H1 (cell line): Measurements from ENCODE around the gene OLFM2. TPM values are rescaled to one million over a fixed set of nuclear protein-coding genes. Genes with fewer than 3 reads are reported as not detected.

Experiments used
- CTCF ChIA-PET: fragments of 300-600 bp; sonication (Branson Sonifier 250); formaldehyde crosslinking; loops from one replicate; lab custom pipeline; 2021; ENCODE audit not compliant: partially characterized antibody; lab: Charles Lee
- POLR2A ChIA-PET: fragments of 300-600 bp; sonication (Branson Sonifier 250); formaldehyde crosslinking; loops from one replicate; lab custom pipeline; 2021; ENCODE audit warnings: inconsistent platforms; ENCODE audit not compliant: partially characterized antibody; lab: Charles Lee
- DNase-seq, 2 experiments: peaks; one replicate each; pipeline versions ENCODE4 v3.0.0 to v3.0.0-alpha.2; 2010 to 2022; ENCODE audit warnings: low spot score in 2 of 2, low read depth in 1 of 2, mixed read lengths in 1 of 2
- FAIRE-seq: peaks from 2 replicates; lab custom pipeline; 2011; peaks lifted over from hg19 to GRCh38; lab: Jason Lieb, UNC
- H2AFZ ChIP-seq: 2 replicates; pipeline ENCODE4 v1.8.1; 2012; ENCODE audit warnings: low read length, inconsistent platforms
- H2AK5ac ChIP-seq: 2 replicates; pipeline ENCODE4 v1.6.1; 2013; ENCODE audit warnings: low read depth, low read length
- H2BK120ac ChIP-seq: replicated peaks from 2 replicates; pipeline ENCODE3; 2013; ENCODE audit warnings: low read depth, low read length, inconsistent platforms
- H2BK12ac ChIP-seq: 2 replicates; pipeline ENCODE4 v1.6.1; 2013; ENCODE audit warnings: low read depth, low read length
- H2BK15ac ChIP-seq: 2 replicates; pipeline ENCODE4 v1.6.1; 2013; ENCODE audit warnings: low read length
- H2BK20ac ChIP-seq: 2 replicates; pipeline ENCODE4 v1.6.1; 2013; ENCODE audit warnings: low read length
- H2BK5ac ChIP-seq: 2 replicates; pipeline ENCODE4 v1.6.1; 2013; ENCODE audit warnings: low read depth, low read length
- H3K14ac ChIP-seq: 2 replicates; pipeline ENCODE4 v1.6.1; 2013; ENCODE audit warnings: inconsistent platforms; ENCODE audit not compliant: insufficient read length
- H3K18ac ChIP-seq: 2 replicates; pipeline ENCODE4 v1.6.1; 2013; ENCODE audit warnings: low read length; ENCODE audit errors: extremely low read depth
- H3K23ac ChIP-seq: 2 replicates; pipeline ENCODE4 v1.6.1; 2013; ENCODE audit warnings: inconsistent platforms; ENCODE audit not compliant: insufficient read length
- H3K23me2 ChIP-seq: 2 replicates; pipeline ENCODE4 v1.6.1; 2013; ENCODE audit warnings: low read depth, low read length
- H3K27ac ChIP-seq: 2 replicates; pipeline ENCODE4 v1.6.1; 2011; ENCODE audit warnings: low read depth, low read length, inconsistent platforms
- H3K27me3 ChIP-seq, 4 experiments: replicated peaks in 1 of 4; 1 replicate in 1 of 4; 2 replicates in 3 of 4; pipeline versions ENCODE4 v1.6.1 to v1.8.1; 2011 to 2013; ENCODE audit warnings: low read length in 3 of 4, mild to moderate bottlenecking in 3 of 4, inconsistent platforms in 2 of 4, mixed read lengths in 2 of 4, moderate library complexity in 1 of 4; ENCODE audit not compliant: control insufficient read depth in 3 of 4, insufficient read depth in 3 of 4; ENCODE audit errors: extremely low read depth in 1 of 4
- H3K36me3 ChIP-seq, 4 experiments: 2 replicates each; pipeline versions ENCODE4 v1.6.1 to v1.8.1; 2011 to 2013; ENCODE audit warnings: mild to moderate bottlenecking in 4 of 4, low read length in 3 of 4, moderate library complexity in 2 of 4, control low read depth in 1 of 4, inconsistent platforms in 1 of 4; ENCODE audit not compliant: insufficient read depth in 4 of 4, control insufficient read depth in 2 of 4
- H3K4ac ChIP-seq: replicated peaks from 2 replicates; pipeline ENCODE3; 2013; ENCODE audit warnings: low read length, low read depth, mixed read lengths, inconsistent platforms; ENCODE audit not compliant: insufficient read length
- H3K4me1 ChIP-seq, 4 experiments: replicated peaks in 1 of 4; 1 replicate in 1 of 4; 2 replicates in 3 of 4; pipeline versions ENCODE4 v1.6.1 to v1.8.1; 2011 to 2013; ENCODE audit warnings: low read length in 3 of 4, inconsistent platforms in 2 of 4, mixed read lengths in 1 of 4; ENCODE audit not compliant: insufficient read depth in 4 of 4, control insufficient read depth in 3 of 4
- H3K4me2 ChIP-seq, 2 experiments: 2 replicates each; pipeline versions ENCODE4 v1.6.1 to v1.8.1; 2011 to 2013; ENCODE audit warnings: low read depth in 2 of 2, low read length in 2 of 2, control low read depth in 1 of 2, inconsistent platforms in 1 of 2, mild to moderate bottlenecking in 1 of 2; ENCODE audit not compliant: insufficient read depth in 1 of 2
- H3K4me3 ChIP-seq, 4 experiments: fragments of 200-600, 300-600 bp in 1 of 4; sonication (generic), shearing (Covaris generic), sonication (Bioruptor Twin) in 1 of 4; 2 replicates each; pipeline versions ENCODE4 v1.5.1 to v1.8.1; 2011 to 2016; ENCODE audit warnings: low read length in 4 of 4, low read depth in 3 of 4, control low read depth in 2 of 4, inconsistent platforms in 2 of 4, mild to moderate bottlenecking in 2 of 4, mixed read lengths in 1 of 4, moderate library complexity in 1 of 4; ENCODE audit not compliant: insufficient read depth in 2 of 4; ENCODE audit errors: extremely low read depth in 1 of 4
- H3K56ac ChIP-seq: replicated peaks from 2 replicates; pipeline ENCODE3; 2013; ENCODE audit warnings: low read depth, mild to moderate bottlenecking, mixed read lengths, low read length, inconsistent platforms; ENCODE audit not compliant: insufficient read length
- H3K79me1 ChIP-seq: 2 replicates; pipeline ENCODE4 v1.6.1; 2013; ENCODE audit warnings: low read depth, low read length, control low read depth
- H3K79me2 ChIP-seq, 2 experiments: 2 replicates each; pipeline versions ENCODE4 v1.6.1 to v1.8.1; 2012 to 2013; ENCODE audit warnings: low read length in 2 of 2, mild to moderate bottlenecking in 2 of 2, inconsistent platforms in 1 of 2; ENCODE audit not compliant: insufficient read depth in 2 of 2, control insufficient read depth in 1 of 2
- H3K9ac ChIP-seq, 4 experiments: replicated peaks in 1 of 4; 1 replicate in 1 of 4; 2 replicates in 3 of 4; pipeline versions ENCODE4 v1.6.1 to v1.8.1; 2011 to 2013; ENCODE audit warnings: low read depth in 3 of 4, low read length in 3 of 4, control low read depth in 2 of 4, mild to moderate bottlenecking in 2 of 4, moderate library complexity in 2 of 4, inconsistent platforms in 1 of 4; ENCODE audit errors: extremely low read depth in 1 of 4
- H3K9me3 ChIP-seq, 2 experiments: 2 replicates each; pipeline versions ENCODE4 v1.6.1 to v1.8.1; 2012 to 2013; ENCODE audit warnings: mild to moderate bottlenecking in 2 of 2, moderate library complexity in 2 of 2, control low read depth in 1 of 2, inconsistent platforms in 1 of 2, low read depth in 1 of 2, low read length in 1 of 2, mixed read lengths in 1 of 2; ENCODE audit not compliant: insufficient read depth in 2 of 2
- H4K20me1 ChIP-seq, 2 experiments: replicated peaks in 1 of 2; 2 replicates each; pipeline versions ENCODE3 to v1.8.1; 2011 to 2013; ENCODE audit warnings: inconsistent platforms in 2 of 2, low read length in 2 of 2, mild to moderate bottlenecking in 1 of 2; ENCODE audit not compliant: insufficient read depth in 2 of 2, control insufficient read depth in 1 of 2
- H4K5ac ChIP-seq: 2 replicates; pipeline ENCODE4 v1.6.1; 2013; ENCODE audit warnings: low read length, low read depth, mixed read lengths, inconsistent platforms; ENCODE audit not compliant: insufficient read length
- H4K8ac ChIP-seq: 2 replicates; pipeline ENCODE4 v1.8.0; 2013; ENCODE audit warnings: mild to moderate bottlenecking, moderate library complexity, low read length, inconsistent platforms; ENCODE audit not compliant: insufficient read depth; ENCODE audit errors: extremely low read depth
- H4K91ac ChIP-seq: replicated peaks from 2 replicates; pipeline ENCODE3; 2013; ENCODE audit warnings: low read length, mixed read lengths, inconsistent platforms; ENCODE audit not compliant: insufficient read length
- BACH1 ChIP-seq: IDR thresholded peaks from 2 replicates; pipeline ENCODE4 v1.6.1; 2012; ENCODE audit warnings: low read length, improper control_type of control experiment
- CHD1 ChIP-seq: IDR thresholded peaks from 2 replicates; pipeline ENCODE4 v1.6.1; 2012; ENCODE audit warnings: low read depth, low read length, improper control_type of control experiment
- EGR1 ChIP-seq: IDR thresholded peaks from 2 replicates; pipeline ENCODE4 v1.6.1; 2011; ENCODE audit warnings: low read depth, low read length, borderline replicate concordance
- EP300 ChIP-seq, 2 experiments: IDR thresholded peaks; 1 replicate in 1 of 2; 2 replicates in 1 of 2; pipeline ENCODE4 v1.6.1; 2011 to 2012; ENCODE audit warnings: low read depth in 2 of 2, low read length in 2 of 2, mild to moderate bottlenecking in 2 of 2, borderline replicate concordance in 1 of 2, inconsistent platforms in 1 of 2, moderate library complexity in 1 of 2
- JUND ChIP-seq: IDR thresholded peaks from 2 replicates; pipeline ENCODE4 v1.6.1; 2011; ENCODE audit warnings: mild to moderate bottlenecking, improper control_type of control experiment, low read length
- KDM1A ChIP-seq: fragments of 200-600, 300-600 bp; sonication (generic); IDR thresholded peaks from 2 replicates; pipeline ENCODE4 v1.7.1; 2016; ENCODE audit warnings: mild to moderate bottlenecking, low read length, borderline replicate concordance
- MAX ChIP-seq: IDR thresholded peaks from 2 replicates; pipeline ENCODE4 v1.6.1; 2012; ENCODE audit warnings: inconsistent platforms
- NANOG ChIP-seq: IDR thresholded peaks from 2 replicates; pipeline ENCODE4 v1.6.1; 2011; ENCODE audit warnings: low read length, low read depth, mild to moderate bottlenecking, inconsistent platforms; ENCODE audit not compliant: insufficient read depth, poor library complexity, severe bottlenecking
- RFX5 ChIP-seq: IDR thresholded peaks from 2 replicates; pipeline ENCODE4 v1.6.1; 2011; ENCODE audit warnings: low read depth, low read length, improper control_type of control experiment, borderline replicate concordance
- SAP30 ChIP-seq: fragments of 300-600 bp; sonication (generic); IDR thresholded peaks from 2 replicates; pipeline ENCODE4 v1.7.1; 2012; ENCODE audit warnings: low read length, moderate library complexity, mild to moderate bottlenecking, inconsistent platforms; ENCODE audit not compliant: insufficient read depth, insufficient replicate concordance
- SIX5 ChIP-seq: IDR thresholded peaks from 2 replicates; pipeline ENCODE4 v1.6.1; 2011; ENCODE audit warnings: mild to moderate bottlenecking, low read depth, low read length
- SP2 ChIP-seq: IDR thresholded peaks from 2 replicates; pipeline ENCODE4 v1.6.1; 2012; ENCODE audit warnings: mild to moderate bottlenecking, low read length, inconsistent platforms
- SP4 ChIP-seq: IDR thresholded peaks from 2 replicates; pipeline ENCODE4 v1.6.1; 2012; ENCODE audit warnings: low read length, inconsistent platforms
- TAF1 ChIP-seq: IDR thresholded peaks from 2 replicates; pipeline ENCODE4 v1.6.1; 2011; ENCODE audit warnings: mild to moderate bottlenecking, low read depth, low read length
- WGBS, 2 experiments: shearing (Covaris generic) in 1 of 2; methylation state at CpG; one replicate each; pipeline versions ENCODE4 v1.1.6 to v1.1.7; 2013 to 2015; ENCODE audit warnings: low lambda C conversion rate in 2 of 2, mixed read lengths in 2 of 2, inconsistent platforms in 1 of 2, low coverage in 1 of 2, missing lambda C conversion rate in 1 of 2; ENCODE audit not compliant: insufficient replicate concordance in 2 of 2, insufficient coverage in 1 of 2, insufficient read length in 1 of 2; ENCODE audit errors: extremely low coverage in 1 of 2, missing lambda C conversion rate in 1 of 2; 5-methylcytosine and 5-hydroxymethylcytosine counted together
- polyA plus RNA-seq, 7 experiments: library from polyadenylated mRNA; depleted of rRNA in 3 of 7; stranded (reverse) in 5 of 7; unstranded in 2 of 7; fragments of >200 nt in 5 of 7; fragments of 200-250 nt in 2 of 7; gene quantifications; 1 replicate in 5 of 7; 2 replicates in 1 of 7; 4 replicates in 1 of 7; pipeline versions ENCODE4 v1.2.1 to v1.2.3, GENCODE V29; 2011 to 2013; ENCODE audit warnings: missing spikeins in 2 of 7, mixed read lengths in 2 of 7
- total RNA-seq: library from RNA; stranded (reverse); fragmentation: NEBNext Ultra II Directional; extraction: Animal tissue kit (Norgen Biotek cat#: 25700); gene quantifications from 2 replicates; pipeline ENCODE4 v1.2.1, GENCODE V29; 2021

OLFM2 gene
- total and polyA plus RNA-seq, 2 of the 8 experiments (the other 6 are each of a cell fraction or from before 2014, with no cell fraction given), result 68.2 to 151 TPM

- POLR2A ChIA-PET, result no interaction called here
- peaks cover 0 to 12% (median 9%) of the 10 kb centered on the region in 4 experiments; a peak in 5 of 8 replicates for H3K36me3 ChIP-seq
- H3K4me2 ChIP-seq, result no peak overlapping the region
- H3K14ac ChIP-seq, result no peak overlapping the region
- H2AFZ ChIP-seq, result no peak overlapping the region
- no peaks in the 10 kb centered on the region for H3K23me2 ChIP-seq
- no peaks in the 10 kb centered on the region for H3K79me2 ChIP-seq
- no peak overlapping the region for H3K18ac ChIP-seq
- H4K8ac ChIP-seq, result no peak overlapping the region; the same call in 1 of the 2 replicates
- 94% methylated on average over 38 of the region's 38 CpGs; no CpG with 5 or more reads in 1 of the 2 experiments for WGBS, 2 experiments
- H3K9me3 ChIP-seq, result no peaks in the 10 kb centered on the region
- FAIRE-seq (no peak), DNase-seq (no peak)
- peaks cover 0 to 12% (median 8%) of the 10 kb centered on the region in 4 experiments; a peak in 6 of 7 replicates for H3K4me1 ChIP-seq
- H3K27ac ChIP-seq, result no peak overlapping the region
- no peak overlapping the region for H2BK120ac ChIP-seq
- H3K9ac ChIP-seq, result no peak overlapping the region
- no peak overlapping the region for H2BK12ac ChIP-seq
- H2BK15ac ChIP-seq, result no peak overlapping the region
- H3K4me3 ChIP-seq, result no peak overlapping the region
- no peaks in the 10 kb centered on the region for H3K27me3 ChIP-seq
- H2AK5ac ChIP-seq, result no peak overlapping the region
- no peaks in the 10 kb centered on the region for H3K79me1 ChIP-seq
- peaks cover 4 to 5% of the 10 kb centered on the region in 2 experiments for H4K20me1 ChIP-seq
- no peak overlapping the region for H2BK20ac ChIP-seq
- CTCF ChIA-PET, result no interaction called here
- H3K4ac ChIP-seq, result no peak overlapping the region
- peak overlapping the region; percentile 60; the same call in 1 of the 2 replicates for H2BK5ac ChIP-seq
- H4K91ac ChIP-seq, result no peak overlapping the region
- H3K23ac ChIP-seq, result no peak overlapping the region
- H3K56ac ChIP-seq, result no peak overlapping the region
- H4K5ac ChIP-seq, result no peak overlapping the region
- TF ChIP-seq SIX5 (no peak), EGR1 (no peak), JUND (no peak), SAP30 (no peak), TAF1 (no peak), CHD1 (no peak), SP4 (no peak), RFX5 (no peak), BACH1 (no peak), KDM1A (no peak), SP2 (no peak), MAX (no peak), NANOG (no peak), EP300 (IDR thresholded peaks at IDR 0.05; ENCODE audit: borderline replicate concordance in 1 of 2, low read depth in 2 of 2, low read length in 2 of 2) (no peak)
These were observed 82.0 kb downstream of the OLFM2 start for GRCh38 chr19:9854282-9854846.
